ENCODE measurements around the gene LOC101059915.
"Not testable (repeated sequence)": the region's sequence is repeated elsewhere in the genome, so short reads cannot be mapped to it uniquely, and the experiment has no call there.

The LOC101059915 gene

GRCh38 chrX:71664889-71665491 is 2.4 kb upstream of the LOC101059915 start:
- DNase-seq (ENCODE audit: low read depth): no peak
- TF ChIP-seq CTCF (conservative IDR thresholded peaks at IDR 0.05; ENCODE audit: low read depth, low read length): no peak

GRCh38 chrX:71665747-71666146 is 1.6 kb upstream of the LOC101059915 start:
- no peak for TF ChIP-seq CTCF (conservative IDR thresholded peaks at IDR 0.05; ENCODE audit: low read depth, low read length)

More at GRCh38 chrX:71664889-71665491, 2.4 kb upstream of the LOC101059915 start:
- no peak overlapping the region for H3K4me3 ChIP-seq (ENCODE audit: low read depth, low read length)

GRCh38 chrX:71666240-71667223 is 814 bp upstream of the LOC101059915 start:
- H3K4me3 ChIP-seq (ENCODE audit: low read depth, low read length): no peak overlapping the region
- DNase-seq (ENCODE audit: low read depth): no peak
- TF ChIP-seq CTCF (conservative IDR thresholded peaks at IDR 0.05; ENCODE audit: low read depth, low read length): no peak

More at GRCh38 chrX:71665747-71666146, 1.6 kb upstream of the LOC101059915 start:
- no peak for DNase-seq (ENCODE audit: low read depth)
- no peak overlapping the region for H3K4me3 ChIP-seq (ENCODE audit: low read depth, low read length)

GRCh38 chrX:71668248-71668595 is 876 bp downstream of the LOC101059915 start:
- no peak overlapping the region for H3K4me3 ChIP-seq (ENCODE audit: low read depth, low read length)
- DNase-seq (ENCODE audit: low read depth): no peak
- TF ChIP-seq CTCF (conservative IDR thresholded peaks at IDR 0.05; ENCODE audit: low read depth, low read length): no peak

GRCh38 chrX:71669492-71669891 is 2.1 kb downstream of the LOC101059915 start:
- H3K4me3 ChIP-seq (ENCODE audit: low read depth, low read length): no peak overlapping the region
- no peak for DNase-seq (ENCODE audit: low read depth)
- no peak for TF ChIP-seq CTCF (conservative IDR thresholded peaks at IDR 0.05; ENCODE audit: low read depth, low read length)

- not testable (repeated sequence) for DNase-seq (ENCODE audit: low read depth); H3K4me3 ChIP-seq (ENCODE audit: low read depth, low read length)
- peak; percentile 46 for TF ChIP-seq CTCF (conservative IDR thresholded peaks at IDR 0.05; ENCODE audit: low read depth, low read length)
Observed at GRCh38 chrX:71669947-71670346, 2.6 kb downstream of the LOC101059915 start.

Data from epithelial cell of proximal tubule (primary cell).